22Rv1 (cell line): Measurements from ENCODE around the gene TOM1L1.
A peak's percentile ranks its signal among the peaks of the same experiment; 100 is the strongest.

Experiments used
- H3K27ac ChIP-seq: fragments of 450-650 bp; 2 replicates; pipeline ENCODE4 v1.5.1; 2017
- CTCF ChIP-seq: fragments of 450-650 bp; IDR thresholded peaks from 2 replicates; pipeline ENCODE4 v1.5.1; 2017; ENCODE audit warnings: mild to moderate bottlenecking
- ZFX ChIP-seq: fragments of 450-650 bp; IDR thresholded peaks from 2 replicates; pipeline ENCODE4 v1.6.1; 2017; ENCODE audit warnings: antibody characterized with exemption, borderline replicate concordance

The TOM1L1 gene

GRCh38 chr17:54882950-54883349 is 17.7 kb upstream of the TOM1L1 start:
- no peak for TF ChIP-seq CTCF
- TF ChIP-seq ZFX, result no peak
- no peak overlapping the region for H3K27ac ChIP-seq

- TF ChIP-seq CTCF (no peak), ZFX (no peak)
- H3K27ac ChIP-seq, result no peak overlapping the region
These were observed 16.7 kb upstream of the TOM1L1 start for GRCh38 chr17:54883939-54884338.

- TF ChIP-seq ZFX, result no peak
- TF ChIP-seq CTCF, result no peak
These were observed 12.9 kb upstream of the TOM1L1 start for GRCh38 chr17:54887787-54888186.

GRCh38 chr17:54888254-54888653 is 12.4 kb upstream of the TOM1L1 start:
- H3K27ac ChIP-seq, result no peak overlapping the region
- TF ChIP-seq CTCF, result no peak
- no peak for TF ChIP-seq ZFX

More at GRCh38 chr17:54887787-54888186, 12.9 kb upstream of the TOM1L1 start:
- H3K27ac ChIP-seq, result no peak overlapping the region

- TF ChIP-seq CTCF (no peak), ZFX (no peak)
- H3K27ac ChIP-seq, result no peak overlapping the region
These were observed 11.7 kb upstream of the TOM1L1 start for GRCh38 chr17:54888981-54889380.

GRCh38 chr17:54891176-54891821 is 9.4 kb upstream of the TOM1L1 start:
- TF ChIP-seq ZFX (no peak), CTCF (peak; percentile 65)
- no peak overlapping the region for H3K27ac ChIP-seq

- H3K27ac ChIP-seq, result no peak overlapping the region
These were observed 8.3 kb upstream of the TOM1L1 start for GRCh38 chr17:54892360-54892759.

More at GRCh38 chr17:54892360-54892759, 8.3 kb upstream of the TOM1L1 start:
- no peak for TF ChIP-seq ZFX
- TF ChIP-seq CTCF, result no peak
